Upper lobe of left lung (tissue), 6 donors: Measurements from ENCODE around the gene NSF. TPM values are rescaled to one million over a fixed set of nuclear protein-coding genes. Genes with fewer than 3 reads are reported as not detected.
"Not testable (repeated sequence)": the region's sequence is repeated elsewhere in the genome, so short reads cannot be mapped to it uniquely, and the experiment has no call there.

ENCODE experiments used
- ATAC-seq, 2 donors: fragments of 200-7000 bp; cut with Tn5 transposase; one replicate each; pipeline ENCODE4 v1.9.1; 2022; ENCODE audit warnings: mild to moderate bottlenecking in 2 of 2, moderate library complexity in 2 of 2; ENCODE audit not compliant: low FRiP score in 2 of 2
- DNase-seq, 2 donors: peaks; one replicate each; pipeline ENCODE4 v3.0.0-alpha.2; 2019 to 2020
- H3K27ac ChIP-seq, 4 donors: fragments of 200-600 bp; sonication (generic); one replicate each; pipeline ENCODE4 v1.5.1; 2016 to 2019
- H3K27me3 ChIP-seq, 4 donors: fragments of 200-600 bp; sonication (generic); one replicate each; pipeline ENCODE4 v1.5.1; 2017 to 2019
- H3K36me3 ChIP-seq, 4 donors: fragments of 200-600 bp; sonication (generic); one replicate each; pipeline ENCODE4 v1.5.1; 2016 to 2019
- H3K4me1 ChIP-seq, 4 donors: fragments of 200-600 bp; sonication (generic); one replicate each; pipeline ENCODE4 v1.5.1; 2018 to 2019
- H3K4me3 ChIP-seq, 4 donors: fragments of 200-600 bp; sonication (generic); one replicate each; pipeline ENCODE4 v1.5.1; 2017 to 2019; ENCODE audit warnings: mild to moderate bottlenecking in 2 of 4, moderate library complexity in 1 of 4
- H3K9me3 ChIP-seq, 4 donors: fragments of 200-600 bp; sonication (generic); one replicate each; pipeline ENCODE4 v1.5.1; 2018 to 2019
- WGBS, 2 donors: methylation state at CpG; one replicate each; pipeline ENCODE4 v1.1.5; 2017 to 2018; 5-methylcytosine and 5-hydroxymethylcytosine counted together
- total RNA-seq, 6 donors: library from RNA; depleted of rRNA in 4 of 6; stranded (reverse); fragments of >200 nt in 4 of 6; gene quantifications; one replicate each; pipeline versions ENCODE4 v1.1.0 to v1.2.1, GENCODE V29; 2016 to 2021
- donor health status: DM: no; HTN: no; CAD: no; lungs with moderate emphysema.
- donor health status: DM: no; HTN: yes; CAD: no; lungs with severe emphysema.

The NSF gene
- total RNA-seq, result 10 to 100 TPM; 11.2 to 40.5 (median 25.7) TPM

DNA sequence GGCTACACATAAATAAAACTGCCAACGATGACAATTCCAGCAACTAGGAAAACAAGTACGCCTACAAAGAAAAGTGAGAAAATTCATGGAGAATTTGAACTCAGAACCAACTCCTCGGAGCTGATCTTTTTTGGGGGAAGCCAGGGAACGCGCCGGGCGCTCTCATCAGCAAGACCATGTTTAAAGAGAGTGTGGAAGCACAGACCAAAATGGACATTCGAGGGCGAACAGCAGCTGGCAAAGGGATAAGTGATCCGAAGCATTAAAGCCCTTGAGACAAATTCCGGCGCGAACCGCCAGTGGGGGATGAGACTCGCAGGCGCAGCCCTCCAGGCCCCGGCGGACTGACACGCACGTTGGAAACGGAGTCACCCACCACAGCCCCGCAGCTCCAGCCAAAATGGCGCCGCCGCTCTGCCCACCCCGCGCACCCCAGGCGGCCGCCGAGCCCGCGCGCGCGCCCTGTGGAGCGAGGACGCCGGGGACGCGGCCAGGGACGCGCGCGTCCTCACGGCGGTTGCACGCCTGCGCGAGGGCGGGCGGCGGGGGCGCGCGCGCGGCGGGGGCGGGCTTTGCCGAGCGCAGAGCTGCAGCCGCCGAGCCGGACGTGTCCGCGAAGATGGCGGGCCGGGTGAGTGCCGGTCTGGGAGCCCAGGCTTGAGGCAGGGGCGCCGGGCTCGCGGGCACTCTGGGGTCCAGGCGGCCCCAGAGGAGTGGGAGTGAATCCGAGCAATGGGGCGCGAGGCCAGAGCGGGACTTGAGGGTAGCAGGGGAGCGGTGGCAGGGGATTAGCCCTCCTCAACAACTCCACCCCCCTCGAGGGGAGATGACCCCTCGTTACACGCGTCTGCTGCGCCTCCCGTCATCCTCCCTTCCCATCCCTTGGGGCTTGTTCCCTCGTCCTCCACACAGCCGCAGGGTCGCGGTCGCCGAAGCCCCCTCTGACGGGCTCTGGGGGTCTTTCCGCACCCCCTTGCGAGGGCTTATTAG, at the start of gene NSF:
Gene NSF (plus strand): TSS at position 513 of the 990 bp plus-strand sequence. CDS start 107 bp downstream, at position 620.
- no CpG with 5 or more reads among the region's 95 CpGs for WGBS, 2 donors
- not testable (repeated sequence) for H3K4me3 ChIP-seq, H3K27me3 ChIP-seq, H3K27ac ChIP-seq, H3K36me3 ChIP-seq, DNase-seq, H3K4me1 ChIP-seq, H3K9me3 ChIP-seq
- peak; percentile 94 to 98 for ATAC-seq

- not testable (repeated sequence) for H3K27me3 ChIP-seq, H3K9me3 ChIP-seq, H3K27ac ChIP-seq, ATAC-seq, H3K4me3 ChIP-seq, H3K36me3 ChIP-seq, DNase-seq, H3K4me1 ChIP-seq
- 90 to 92% methylated on average over 3 to 9 of the region's 10 CpGs for WGBS, 2 donors
Observed at GRCh38 chr17:46548607-46549006, 41.9 kb upstream of the NSF start.

DNA sequence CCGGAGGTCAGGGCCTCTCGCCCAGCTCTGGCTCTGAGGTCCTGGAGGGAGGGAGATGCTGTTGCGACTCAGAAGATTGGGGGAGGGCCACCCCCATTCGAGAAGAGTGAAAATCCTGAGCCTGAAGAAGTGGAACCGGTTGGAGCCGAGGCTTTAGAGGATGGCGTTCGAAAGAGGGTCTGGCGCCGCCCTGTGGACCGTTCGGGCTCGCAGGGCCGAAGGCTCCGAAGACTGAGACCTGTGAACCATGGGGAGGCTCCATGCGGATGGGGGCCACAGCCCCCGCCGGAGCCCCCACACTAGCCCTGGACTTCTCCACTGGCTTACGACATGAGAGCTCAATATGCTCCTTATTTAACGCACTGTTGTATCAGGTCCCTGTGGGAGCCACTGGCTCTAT, 31.3 kb upstream of the NSF start:
- H3K4me3 ChIP-seq, H3K9me3 ChIP-seq, DNase-seq, H3K4me1 ChIP-seq, H3K36me3 ChIP-seq, ATAC-seq, H3K27me3 ChIP-seq, H3K27ac ChIP-seq: not testable (repeated sequence)
- WGBS, 2 donors, result no CpG with 5 or more reads among the region's 20 CpGs

DNA sequence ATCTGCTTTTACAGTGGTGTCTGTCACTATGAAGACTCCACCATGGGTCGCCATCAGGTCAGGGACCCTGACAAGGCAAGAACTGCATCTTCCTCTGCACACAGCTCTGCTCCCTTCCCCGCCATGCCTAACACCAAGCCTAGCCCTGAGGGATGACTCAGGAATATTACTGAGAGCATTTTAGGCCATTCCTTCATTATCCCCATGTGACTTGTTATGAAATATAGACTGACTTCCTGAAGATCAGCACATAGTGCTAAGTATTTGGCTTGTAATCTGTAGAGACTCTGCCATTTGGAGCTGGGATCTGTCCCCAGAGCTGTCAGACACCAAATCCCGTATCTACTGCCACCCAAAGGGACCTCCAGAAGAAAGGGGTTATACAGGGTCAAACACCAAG, 30.4 kb upstream of the NSF start:
- WGBS, 2 donors, result no CpG with 5 or more reads among the region's 3 CpGs
- H3K9me3 ChIP-seq, H3K27me3 ChIP-seq, H3K27ac ChIP-seq, DNase-seq, H3K4me3 ChIP-seq, H3K4me1 ChIP-seq, H3K36me3 ChIP-seq: not testable (repeated sequence)
- peak; percentile 85 for ATAC-seq

GRCh38 chr17:46566284-46566683, 24.2 kb upstream of the NSF start:
- not testable (repeated sequence) for H3K36me3 ChIP-seq, H3K4me1 ChIP-seq, H3K27ac ChIP-seq, H3K4me3 ChIP-seq, DNase-seq, H3K27me3 ChIP-seq, H3K9me3 ChIP-seq
- WGBS, 2 donors, result no CpG with 5 or more reads among the region's 2 CpGs
- peak; percentile 37 to 78 for ATAC-seq

- H3K36me3 ChIP-seq, DNase-seq, H3K27ac ChIP-seq, H3K27me3 ChIP-seq, H3K9me3 ChIP-seq, H3K4me1 ChIP-seq, ATAC-seq, H3K4me3 ChIP-seq: not testable (repeated sequence)
- WGBS, 2 donors, result no CpG with 5 or more reads among the region's 1 CpG
Observed at GRCh38 chr17:46566980-46567379, 23.5 kb upstream of the NSF start.

GRCh38 chr17:46571796-46572195, 18.7 kb upstream of the NSF start:
- ATAC-seq, result peak; percentile 30 to 58
- WGBS, 2 donors, result no CpG with 5 or more reads among the region's 4 CpGs

GRCh38 chr17:46579083-46580075, 11.1 kb upstream of the NSF start, which contains the start of gene ARL17A:
Gene ARL17A (minus strand): TSS chr17:46579691. CDS start chr17:46576322, 3,369 bp downstream.
- no CpG with 5 or more reads among the region's 65 CpGs for WGBS, 2 donors
- not testable (repeated sequence) for H3K27me3 ChIP-seq, H3K4me1 ChIP-seq, H3K9me3 ChIP-seq, H3K36me3 ChIP-seq
- Histone ChIP-seq H3K4me3 (peak within 1 kb of the TSS in 3 of 4 donors; percentile 12 to 38 (median 25)), H3K27ac (peak within 1 kb of the TSS in 3 of 4 donors; percentile 65 to 69 (median 67))
- ATAC-seq, result peak; percentile 97 to 99
- DNase-seq, result peak; percentile 6 to 89

More at GRCh38 chr17:46571796-46572195, 18.7 kb upstream of the NSF start:
- H3K36me3 ChIP-seq, H3K27me3 ChIP-seq, H3K4me3 ChIP-seq, DNase-seq, H3K9me3 ChIP-seq, H3K27ac ChIP-seq, H3K4me1 ChIP-seq: not testable (repeated sequence)

DNA sequence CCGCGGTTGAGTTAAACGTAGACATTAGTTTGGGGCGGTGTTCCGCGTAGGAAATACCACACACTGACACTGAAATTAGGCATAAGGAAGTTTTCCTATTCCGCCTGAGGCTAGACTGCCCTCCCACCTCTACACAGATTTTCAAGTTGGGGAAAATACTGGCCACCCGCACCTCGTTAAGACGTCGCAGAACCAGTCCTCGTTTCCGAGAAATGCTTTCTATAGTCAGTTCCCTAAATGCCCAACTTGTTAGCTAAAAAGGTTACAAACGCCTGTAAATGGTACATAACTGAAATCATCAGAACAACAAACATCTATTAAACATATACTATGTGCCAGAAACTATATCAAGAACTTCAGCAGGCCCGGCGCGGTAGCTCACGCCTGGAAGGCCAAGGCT, 10.4 kb upstream of the NSF start:
- not testable (repeated sequence) for H3K36me3 ChIP-seq, ATAC-seq, H3K27me3 ChIP-seq, H3K4me1 ChIP-seq, DNase-seq, H3K9me3 ChIP-seq
- peak overlapping the region in 3 of 4 donors; percentile 12 to 38 (median 25) for H3K4me3 ChIP-seq
- peak overlapping the region in 3 of 4 donors; percentile 65 to 69 (median 67) for H3K27ac ChIP-seq
- 0% methylated on average over 5 of the region's 18 CpGs; no CpG with 5 or more reads in 1 of the 2 donors for WGBS, 2 donors

DNA sequence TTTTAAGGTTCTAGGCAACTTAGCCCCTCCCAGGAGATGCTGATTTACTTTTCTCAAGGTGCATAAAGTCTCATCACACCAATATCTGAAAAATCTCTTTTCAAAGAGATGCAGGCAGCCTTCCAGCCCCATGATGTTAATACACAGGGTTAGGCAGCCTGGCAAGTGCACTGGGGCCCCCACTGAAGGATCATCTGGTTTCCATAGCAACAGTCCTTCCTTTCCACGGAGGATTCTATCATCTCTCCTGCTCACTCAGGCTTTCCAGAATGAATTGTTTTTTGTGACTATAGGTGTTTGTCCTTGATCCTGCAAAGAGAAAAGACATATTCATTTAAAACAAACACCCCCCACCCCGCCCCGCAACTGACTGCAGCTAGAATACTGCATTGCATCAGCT, 5.0 kb upstream of the NSF start:
- not testable (repeated sequence) for H3K27ac ChIP-seq, H3K4me1 ChIP-seq, ATAC-seq, H3K4me3 ChIP-seq, H3K27me3 ChIP-seq, DNase-seq, H3K9me3 ChIP-seq, H3K36me3 ChIP-seq
- WGBS, 2 donors, result no CpG with 5 or more reads among the region's 3 CpGs

DNA sequence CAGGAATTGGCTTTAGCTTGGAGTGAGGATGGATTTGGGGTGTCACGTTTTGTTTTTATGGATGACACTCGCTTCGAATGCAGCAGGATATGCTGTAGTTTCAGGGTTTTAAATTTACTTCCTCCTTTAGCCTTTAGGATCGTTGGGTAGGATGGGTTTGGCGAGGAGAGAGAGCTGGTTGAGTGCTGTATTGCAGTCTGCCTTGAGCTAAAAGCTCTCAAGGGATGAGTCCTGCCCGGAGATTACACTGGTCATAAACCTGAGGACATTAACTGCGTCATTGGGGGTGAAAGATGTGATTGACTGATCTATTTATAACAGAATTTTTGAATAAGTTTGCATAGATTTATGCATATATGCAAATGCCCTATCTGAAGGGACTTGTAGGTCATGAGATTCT, 863 bp downstream of the NSF start:
- not testable (repeated sequence) for H3K36me3 ChIP-seq, H3K4me1 ChIP-seq, H3K4me3 ChIP-seq, H3K27ac ChIP-seq, H3K9me3 ChIP-seq, DNase-seq, H3K27me3 ChIP-seq
- peak; percentile 84 to 88 for ATAC-seq
- WGBS, 2 donors, result no CpG with 5 or more reads among the region's 7 CpGs

GRCh38 chr17:46598344-46598931, 8.0 kb downstream of the NSF start:
- H3K27ac ChIP-seq, DNase-seq, H3K36me3 ChIP-seq, H3K4me3 ChIP-seq, H3K4me1 ChIP-seq, H3K9me3 ChIP-seq, H3K27me3 ChIP-seq: not testable (repeated sequence)
- 56 to 57% methylated on average over 3 of the region's 3 CpGs for WGBS, 2 donors
- ATAC-seq, result peak in 1 of 2 donors; percentile 34
